Omental fat pad (tissue), 4 donors: ENCODE data around the gene NUDT1. TPM values are rescaled to one million over a fixed set of nuclear protein-coding genes. Genes with fewer than 3 reads are reported as not detected.

ENCODE experiments used
- ATAC-seq: fragments of 150-250 bp; one replicate; pipeline ENCODE4 v1.9.1; 2016; ENCODE audit warnings: mild to moderate bottlenecking, moderate library complexity; ENCODE audit not compliant: low FRiP score
- DNase-seq: peaks from one replicate; pipeline ENCODE4 v3.0.0-alpha.2; 2019; ENCODE audit warnings: low spot score
- total RNA-seq, 4 donors: library from RNA; depleted of rRNA; stranded (reverse); fragments of >200 nt; gene quantifications; one replicate each; pipeline ENCODE4 v1.1.0, GENCODE V29; 2016
- TF ChIP-seq, protein P1 (sequence below), 3 donors: fragments of 450-650 bp; IDR thresholded peaks; one replicate each; pipeline ENCODE4 v1.5.1; 2016 to 2017; ENCODE audit warnings: antibody characterized with exemption in 3 of 3, mild to moderate bottlenecking in 3 of 3, moderate library complexity in 2 of 3

The NUDT1 gene
- total RNA-seq, 4 donors from 2014 or later = 15.3 to 24.0 (median 16.8) TPM

- TF ChIP-seq, protein P1, sequence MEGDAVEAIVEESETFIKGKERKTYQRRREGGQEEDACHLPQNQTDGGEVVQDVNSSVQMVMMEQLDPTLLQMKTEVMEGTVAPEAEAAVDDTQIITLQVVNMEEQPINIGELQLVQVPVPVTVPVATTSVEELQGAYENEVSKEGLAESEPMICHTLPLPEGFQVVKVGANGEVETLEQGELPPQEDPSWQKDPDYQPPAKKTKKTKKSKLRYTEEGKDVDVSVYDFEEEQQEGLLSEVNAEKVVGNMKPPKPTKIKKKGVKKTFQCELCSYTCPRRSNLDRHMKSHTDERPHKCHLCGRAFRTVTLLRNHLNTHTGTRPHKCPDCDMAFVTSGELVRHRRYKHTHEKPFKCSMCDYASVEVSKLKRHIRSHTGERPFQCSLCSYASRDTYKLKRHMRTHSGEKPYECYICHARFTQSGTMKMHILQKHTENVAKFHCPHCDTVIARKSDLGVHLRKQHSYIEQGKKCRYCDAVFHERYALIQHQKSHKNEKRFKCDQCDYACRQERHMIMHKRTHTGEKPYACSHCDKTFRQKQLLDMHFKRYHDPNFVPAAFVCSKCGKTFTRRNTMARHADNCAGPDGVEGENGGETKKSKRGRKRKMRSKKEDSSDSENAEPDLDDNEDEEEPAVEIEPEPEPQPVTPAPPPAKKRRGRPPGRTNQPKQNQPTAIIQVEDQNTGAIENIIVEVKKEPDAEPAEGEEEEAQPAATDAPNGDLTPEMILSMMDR (IDR thresholded peaks at IDR 0.05) = no peak
- DNase-seq (no peak), ATAC-seq (no peak)
These were observed 45.7 kb downstream of the NUDT1 start for GRCh38 chr7:2287745-2288144.

DNA sequence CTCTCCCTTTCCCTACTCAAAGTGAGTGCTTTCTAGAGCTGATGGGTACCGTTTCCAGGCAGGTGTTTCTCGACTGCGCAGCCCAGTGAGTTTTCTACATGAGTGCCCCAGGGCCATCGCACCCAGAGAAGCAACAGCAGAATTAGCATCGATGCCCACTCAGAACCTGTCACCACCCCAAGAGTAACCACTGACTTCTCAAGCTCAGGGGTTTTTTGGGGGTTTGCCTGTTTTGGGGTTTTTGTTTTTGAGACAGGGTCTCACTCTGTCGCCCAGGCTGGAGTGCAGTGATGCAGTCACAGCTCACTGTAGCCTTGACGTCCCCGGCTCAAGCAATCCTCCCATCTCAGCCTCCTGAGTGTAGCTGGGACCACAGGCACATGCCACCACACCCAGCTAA is 46.5 kb downstream of the NUDT1 start:
- TF ChIP-seq, protein P1 (IDR thresholded peaks at IDR 0.05) = no peak
- no peak for DNase-seq
- no peak for ATAC-seq

GRCh38 chr7:2289111-2289586 is 47.1 kb downstream of the NUDT1 start:
- ATAC-seq (no peak), DNase-seq (no peak)
- TF ChIP-seq, protein P1 (IDR thresholded peaks at IDR 0.05) = no peak

DNA sequence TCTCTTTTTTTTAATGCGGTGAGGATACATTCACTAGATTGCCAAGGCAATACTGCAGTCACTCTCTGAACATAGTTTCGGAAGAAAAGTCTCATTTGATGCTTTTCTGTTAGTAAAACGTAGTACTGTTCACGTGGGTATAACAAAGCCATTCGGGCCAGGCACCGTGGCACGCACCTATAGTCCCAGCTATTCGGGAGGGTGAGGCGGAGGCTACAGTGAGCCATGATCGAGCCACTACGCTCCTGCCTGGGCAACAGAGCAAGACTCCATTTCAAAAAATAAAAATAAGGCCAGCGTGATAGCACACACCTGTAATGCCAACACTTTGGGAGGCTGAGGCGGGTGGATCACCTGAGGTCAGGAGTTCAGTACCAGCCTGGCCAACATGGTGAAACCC is 47.6 kb downstream of the NUDT1 start:
- ATAC-seq = no peak
- TF ChIP-seq, protein P1 (IDR thresholded peaks at IDR 0.05) = no peak
- no peak for DNase-seq

DNA sequence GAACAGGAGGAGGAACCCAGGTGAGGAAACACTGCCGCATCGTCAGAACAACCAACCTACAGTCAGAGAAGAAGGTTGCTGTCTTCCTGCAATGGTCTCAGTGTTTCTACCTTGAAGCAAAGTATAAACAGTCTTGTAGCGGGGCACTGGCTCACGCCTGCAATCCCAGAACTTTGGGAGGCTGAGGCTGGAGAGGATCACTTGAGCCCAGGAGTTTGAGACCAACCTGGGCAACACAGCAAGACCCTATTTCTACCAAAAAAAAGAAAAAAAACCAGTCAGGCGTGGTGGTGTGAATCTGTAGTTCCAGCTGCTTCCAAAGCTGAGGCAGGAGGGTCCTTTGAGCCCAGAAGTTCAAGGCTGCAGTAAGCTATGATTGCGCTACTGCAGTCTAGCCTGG is 48.9 kb downstream of the NUDT1 start:
- TF ChIP-seq, protein P1 (IDR thresholded peaks at IDR 0.05) = no peak

DNA sequence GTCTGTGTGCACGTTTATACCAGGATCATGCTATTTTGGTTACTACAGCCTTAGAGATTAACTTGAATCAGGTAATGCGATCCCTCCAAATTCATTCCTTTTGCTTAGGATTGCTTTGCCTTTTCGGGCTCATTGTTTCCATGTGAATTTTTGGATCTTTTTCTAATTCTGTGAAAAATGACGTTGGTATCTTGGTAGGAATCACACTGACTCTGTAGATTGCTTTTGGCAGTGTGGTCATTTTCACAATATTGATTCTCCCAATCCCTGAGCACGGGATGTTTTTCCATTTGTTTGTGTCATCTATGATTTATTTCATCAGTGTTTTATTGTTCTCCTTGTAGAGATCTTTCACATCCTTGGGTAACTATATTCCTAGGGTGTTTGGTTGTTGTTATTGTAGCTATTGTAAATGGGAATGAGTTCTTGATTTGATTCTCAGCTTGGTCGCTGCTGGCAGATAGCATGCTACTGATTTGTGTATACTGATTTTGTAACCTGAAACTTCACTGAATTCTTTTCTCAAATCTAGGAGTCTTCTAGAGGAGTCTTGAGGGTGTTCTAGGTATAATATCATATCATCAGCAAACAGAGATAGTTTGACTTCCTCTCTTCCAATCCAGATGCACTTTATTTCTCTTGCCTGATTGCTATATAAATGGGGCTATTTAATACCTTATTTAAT is 54.1 kb downstream of the NUDT1 start:
- TF ChIP-seq, protein P1 (IDR thresholded peaks at IDR 0.05) = no peak
- DNase-seq (no peak), ATAC-seq (no peak)

More for the DNA sequence above, 48.9 kb downstream of the NUDT1 start:
- ATAC-seq (no peak), DNase-seq (no peak)

DNA sequence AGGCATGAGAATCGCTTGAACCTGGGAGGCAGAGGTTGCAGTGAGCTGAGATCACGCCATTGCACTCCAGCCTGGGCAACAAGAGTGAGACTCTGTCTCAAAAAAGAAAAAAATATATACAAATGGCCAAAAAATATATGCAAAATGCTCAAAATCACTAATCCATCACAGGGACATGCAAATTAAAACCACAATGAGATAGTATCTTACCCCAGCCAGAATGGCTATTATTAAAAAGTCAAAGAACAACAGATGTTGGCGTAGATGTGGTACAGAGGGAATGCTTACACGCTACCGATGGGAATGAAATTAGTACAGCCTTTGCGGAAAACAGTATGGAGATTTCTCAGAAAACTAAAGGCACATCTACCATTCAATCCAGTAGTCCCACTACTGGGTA is 54.8 kb downstream of the NUDT1 start:
- TF ChIP-seq, protein P1 (IDR thresholded peaks at IDR 0.05) = no peak
- ATAC-seq = no peak
- no peak for DNase-seq
